NCI-H510A treated with DMSO at 0.1 percent for 48 hours (cell line): ENCODE results near the gene NME4.

ENCODE experiments used
- DNase-seq: peaks from one replicate; lab custom pipeline; 2025; lab: John Stamatoyannopoulos, UW

NME4 gene

DNA sequence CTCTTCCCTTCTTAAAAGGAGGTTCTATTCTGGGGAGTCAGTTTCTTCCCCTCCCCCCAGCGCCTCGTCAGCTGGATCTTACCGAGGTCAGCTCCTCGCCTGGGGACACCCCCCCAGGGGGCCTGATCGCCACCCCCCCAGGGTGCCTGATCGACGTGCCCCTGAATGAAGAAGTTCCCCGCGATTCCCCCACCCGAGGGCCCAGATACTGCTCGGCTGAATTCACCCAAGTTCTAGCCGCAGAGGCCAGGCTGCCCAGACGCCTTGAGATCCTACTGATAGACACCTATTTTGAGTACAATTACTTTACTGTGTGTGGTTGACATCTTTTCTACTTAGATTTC is 29.9 kb downstream of the NME4 start:
- DNase-seq, result no peak

DNA sequence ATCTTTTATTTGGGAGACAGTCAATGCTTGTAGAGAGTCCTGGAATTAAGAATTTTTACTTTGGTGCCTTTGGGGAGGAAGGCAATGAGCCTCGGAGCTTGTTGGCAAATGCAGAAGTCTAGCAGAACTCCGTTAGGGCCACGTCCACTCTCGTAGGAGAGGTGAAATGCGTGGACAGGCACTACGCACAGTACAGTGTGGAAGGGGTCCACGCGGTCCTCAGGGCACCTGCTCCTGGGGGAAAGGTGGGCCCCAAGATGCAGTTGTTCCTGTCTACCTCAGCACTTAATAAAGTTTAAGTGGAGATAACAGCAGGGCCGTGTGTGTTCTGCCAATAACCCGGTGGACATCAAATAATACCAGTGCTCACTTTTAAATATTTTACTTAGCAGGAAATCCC is 30.3 kb downstream of the NME4 start:
- no peak for DNase-seq

DNA sequence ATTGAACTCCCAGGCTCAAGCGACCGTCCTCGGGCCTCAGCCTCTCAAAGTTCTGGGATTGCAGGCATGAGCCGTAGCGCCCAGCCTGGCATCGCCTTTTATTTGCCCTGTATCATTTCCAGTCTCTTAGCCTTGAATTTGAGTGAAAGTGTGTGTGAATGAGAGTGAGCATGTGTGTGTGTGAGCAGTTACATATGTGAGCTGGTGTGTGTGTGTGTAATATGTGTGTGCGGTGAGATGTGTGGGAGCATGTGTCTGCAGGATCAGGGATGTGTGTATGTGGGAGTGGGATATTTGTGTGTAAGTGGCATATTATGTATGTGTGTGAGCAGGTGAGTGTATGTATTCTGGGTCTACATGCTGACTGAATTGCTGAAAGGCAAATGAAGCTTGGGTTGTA is 33.9 kb downstream of the NME4 start:
- no peak for DNase-seq

GRCh38 chr16:440627-441026 is 43.6 kb downstream of the NME4 start:
- DNase-seq, result peak; percentile 19

GRCh38 chr16:441447-441846 is 44.4 kb downstream of the NME4 start:
- no peak for DNase-seq

DNA sequence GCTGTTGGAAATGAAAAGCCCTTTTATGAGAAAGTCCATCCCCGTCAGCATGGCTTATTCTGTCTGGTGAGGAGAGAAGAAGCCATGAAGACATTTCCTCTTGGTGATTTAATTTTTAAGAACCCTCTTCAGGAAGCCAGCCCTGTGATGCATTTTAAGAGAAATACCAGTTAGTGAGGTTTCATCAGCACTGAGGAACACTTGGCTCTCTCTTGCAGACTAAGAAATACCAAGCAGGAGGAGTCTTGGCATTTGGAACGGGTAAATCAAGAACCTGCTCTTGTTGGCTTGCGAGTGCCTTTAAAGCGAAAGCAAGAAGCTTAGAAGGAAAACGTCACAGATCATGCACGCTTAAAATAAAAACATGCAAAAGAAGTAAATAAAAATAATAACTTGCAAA is 46.0 kb downstream of the NME4 start:
- no peak for DNase-seq

DNA sequence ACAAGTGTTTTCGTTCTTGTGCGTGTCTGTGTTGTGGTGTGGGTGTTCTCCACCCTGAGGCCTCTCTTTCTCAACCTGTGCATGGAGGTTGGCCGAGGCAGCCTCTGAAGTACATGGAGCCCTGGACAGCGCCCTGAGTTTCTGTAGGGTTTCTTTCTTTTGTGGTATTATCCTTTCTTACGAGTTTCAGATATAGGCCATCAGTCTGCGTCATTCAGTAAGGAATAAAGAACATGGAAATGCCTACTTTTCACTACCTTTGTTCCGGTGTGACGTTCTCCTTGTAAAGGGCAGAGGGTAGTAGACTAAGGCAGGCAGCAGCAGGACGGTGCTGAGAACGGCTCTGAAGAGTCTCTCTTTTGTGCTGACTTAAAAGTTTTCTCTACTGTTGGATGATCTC is 47.0 kb downstream of the NME4 start:
- DNase-seq, result no peak

- DNase-seq, result no peak
Measured at GRCh38 chr16:445566-445965, 48.6 kb downstream of the NME4 start.
